Measurements from ENCODE around the gene DPF3.

DNA sequence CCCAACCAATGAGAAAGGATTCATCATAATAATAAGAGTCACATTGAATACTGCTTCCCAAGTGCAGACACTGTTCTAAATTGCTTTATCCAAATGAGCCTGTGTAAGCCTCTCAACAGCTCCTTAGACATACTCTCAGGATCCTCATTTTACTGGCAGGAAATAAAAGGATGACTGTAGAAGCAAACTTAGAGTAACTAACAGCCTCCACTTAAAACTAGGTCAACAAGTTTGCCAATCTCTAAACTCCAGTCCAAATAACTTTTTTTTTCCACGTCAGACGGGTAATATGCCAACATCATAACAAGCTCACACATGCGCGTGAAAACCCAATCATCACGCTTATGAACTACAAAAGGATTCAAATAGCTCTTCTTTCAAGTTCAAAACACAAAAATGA is 15.3 kb upstream of the DPF3 start:
- TF ChIP-seq CTCF (conservative IDR thresholded peaks at IDR 0.05 in 1 of 2, IDR thresholded peaks at IDR 0.05 in 1 of 2; ENCODE audit: low read depth in 1 of 2, low read length in 2 of 2): no peak
- no peak for TF ChIP-seq EZH2 (IDR thresholded peaks at IDR 0.05; ENCODE audit: low read length, missing control alignments)

All from fibroblast of lung (primary cell).